T-helper 2 cell treated with Interferon-gamma antibody and Interleukin-4, amounts not matched to agents 5 μg/mL and 100 μg/mL, for 36 hours (primary cell): ENCODE measurements around the gene PRSS33.

Experiments used
- DNase-seq: peaks from one replicate; pipeline ENCODE4 v3.0.0; 2021; ENCODE audit warnings: low spot score
- H3K27ac Mint-ChIP-seq: one replicate; pipeline ENCODE4 v1.8.0; 2021; ENCODE audit warnings: mild to moderate bottlenecking, mixed read lengths
- H3K27me3 Mint-ChIP-seq: one replicate; pipeline ENCODE4 v1.8.0; 2021; ENCODE audit warnings: low read depth, mixed read lengths
- H3K36me3 Mint-ChIP-seq: one replicate; pipeline ENCODE4 v1.8.0; 2021; ENCODE audit warnings: low read depth, mixed read lengths
- H3K4me1 Mint-ChIP-seq: one replicate; pipeline ENCODE4 v1.8.0; 2021; ENCODE audit warnings: low read depth, mixed read lengths
- H3K4me3 Mint-ChIP-seq: one replicate; pipeline ENCODE4 v1.8.0; 2022; ENCODE audit warnings: mild to moderate bottlenecking, moderate library complexity, mixed read lengths
- H3K9me3 Mint-ChIP-seq: one replicate; pipeline ENCODE4 v1.8.0; 2021; ENCODE audit warnings: mixed read lengths

Gene PRSS33

GRCh38 chr16:2798723-2799204, 11.4 kb upstream of the PRSS33 start:
- H3K9me3 Mint-ChIP-seq: peaks cover 2% of the 10 kb centered on the region
- no peaks in the 10 kb centered on the region for H3K4me1 Mint-ChIP-seq
- peaks cover 5% of the 10 kb centered on the region for H3K27me3 Mint-ChIP-seq
- no peak overlapping the region for H3K4me3 Mint-ChIP-seq
- H3K27ac Mint-ChIP-seq: no peak overlapping the region
- no peak for DNase-seq
- no peaks in the 10 kb centered on the region for H3K36me3 Mint-ChIP-seq

- Mint-ChIP-seq H3K36me3 (no peaks in the 10 kb centered on the region), H3K4me3 (no peak overlapping the region)
Measured at GRCh38 chr16:2795395-2796143, 8.2 kb upstream of the PRSS33 start.

GRCh38 chr16:2792940-2793339, 5.6 kb upstream of the PRSS33 start:
- H3K27ac Mint-ChIP-seq: no peak overlapping the region
- H3K9me3 Mint-ChIP-seq: no peaks in the 10 kb centered on the region
- H3K4me1 Mint-ChIP-seq: no peaks in the 10 kb centered on the region
- H3K27me3 Mint-ChIP-seq: peaks cover 17% of the 10 kb centered on the region
- H3K4me3 Mint-ChIP-seq: no peak overlapping the region
- DNase-seq: no peak
- H3K36me3 Mint-ChIP-seq: no peaks in the 10 kb centered on the region

More at GRCh38 chr16:2795395-2796143, 8.2 kb upstream of the PRSS33 start:
- no peaks in the 10 kb centered on the region for H3K9me3 Mint-ChIP-seq
- no peak overlapping the region for H3K27ac Mint-ChIP-seq
- DNase-seq: no peak
- H3K4me1 Mint-ChIP-seq: no peaks in the 10 kb centered on the region
- H3K27me3 Mint-ChIP-seq: peaks cover 11% of the 10 kb centered on the region

- Mint-ChIP-seq H3K9me3 (no peaks in the 10 kb centered on the region), H3K36me3 (no peaks in the 10 kb centered on the region), H3K4me1 (no peaks in the 10 kb centered on the region), H3K27me3 (peaks cover 27% of the 10 kb centered on the region), H3K4me3 (no peak overlapping the region), H3K27ac (no peak overlapping the region)
- no peak for DNase-seq
Measured at GRCh38 chr16:2791174-2791573, 3.8 kb upstream of the PRSS33 start.

GRCh38 chr16:2790631-2791030, 3.3 kb upstream of the PRSS33 start:
- no peaks in the 10 kb centered on the region for H3K36me3 Mint-ChIP-seq
- H3K27ac Mint-ChIP-seq: no peak overlapping the region
- H3K9me3 Mint-ChIP-seq: no peaks in the 10 kb centered on the region
- peaks cover 29% of the 10 kb centered on the region for H3K27me3 Mint-ChIP-seq
- DNase-seq: no peak
- H3K4me3 Mint-ChIP-seq: no peak overlapping the region
- no peaks in the 10 kb centered on the region for H3K4me1 Mint-ChIP-seq

- H3K27ac Mint-ChIP-seq: no peak overlapping the region
- H3K4me1 Mint-ChIP-seq: peaks cover 3% of the 10 kb centered on the region
- H3K4me3 Mint-ChIP-seq: no peak overlapping the region
- no peaks in the 10 kb centered on the region for H3K9me3 Mint-ChIP-seq
- no peak for DNase-seq
- no peaks in the 10 kb centered on the region for H3K36me3 Mint-ChIP-seq
- H3K27me3 Mint-ChIP-seq: peaks cover 23% of the 10 kb centered on the region
Measured at GRCh38 chr16:2787961-2788360, 601 bp upstream of the PRSS33 start.

GRCh38 chr16:2786826-2787151, 571 bp downstream of the PRSS33 start:
- no peak overlapping the region for H3K4me3 Mint-ChIP-seq

GRCh38 chr16:2786061-2786825, 1.1 kb downstream of the PRSS33 start:
- Mint-ChIP-seq H3K4me3 (no peak overlapping the region), H3K27ac (no peak overlapping the region)

More at GRCh38 chr16:2786826-2787151, 571 bp downstream of the PRSS33 start:
- no peaks in the 10 kb centered on the region for H3K36me3 Mint-ChIP-seq
- H3K27ac Mint-ChIP-seq: no peak overlapping the region
- H3K4me1 Mint-ChIP-seq: peaks cover 3% of the 10 kb centered on the region
- DNase-seq: no peak
- no peaks in the 10 kb centered on the region for H3K9me3 Mint-ChIP-seq
- peaks cover 23% of the 10 kb centered on the region for H3K27me3 Mint-ChIP-seq

GRCh38 chr16:2785101-2785991, 2.0 kb downstream of the PRSS33 start:
- Mint-ChIP-seq H3K27me3 (peaks cover 23% of the 10 kb centered on the region), H3K4me3 (peak overlapping the region; percentile 79), H3K4me1 (peaks cover 3% of the 10 kb centered on the region), H3K36me3 (no peaks in the 10 kb centered on the region), H3K27ac (no peak overlapping the region), H3K9me3 (no peaks in the 10 kb centered on the region)
- DNase-seq: no peak

More at GRCh38 chr16:2786061-2786825, 1.1 kb downstream of the PRSS33 start:
- peaks cover 3% of the 10 kb centered on the region for H3K4me1 Mint-ChIP-seq
- no peaks in the 10 kb centered on the region for H3K9me3 Mint-ChIP-seq
- no peaks in the 10 kb centered on the region for H3K36me3 Mint-ChIP-seq
- DNase-seq: no peak
- peaks cover 23% of the 10 kb centered on the region for H3K27me3 Mint-ChIP-seq

- H3K27ac Mint-ChIP-seq: no peak overlapping the region
- no peak for DNase-seq
- H3K36me3 Mint-ChIP-seq: no peaks in the 10 kb centered on the region
- H3K27me3 Mint-ChIP-seq: peaks cover 22% of the 10 kb centered on the region
- H3K4me1 Mint-ChIP-seq: peaks cover 3% of the 10 kb centered on the region
- no peaks in the 10 kb centered on the region for H3K9me3 Mint-ChIP-seq
- peak overlapping the region; percentile 79 for H3K4me3 Mint-ChIP-seq
Measured at GRCh38 chr16:2784358-2785100, 2.8 kb downstream of the PRSS33 start.

- peaks cover 20% of the 10 kb centered on the region for H3K27me3 Mint-ChIP-seq
- no peaks in the 10 kb centered on the region for H3K36me3 Mint-ChIP-seq
- no peak overlapping the region for H3K4me3 Mint-ChIP-seq
- H3K9me3 Mint-ChIP-seq: no peaks in the 10 kb centered on the region
- no peak overlapping the region for H3K27ac Mint-ChIP-seq
- peaks cover 3% of the 10 kb centered on the region for H3K4me1 Mint-ChIP-seq
- DNase-seq: no peak
Measured at GRCh38 chr16:2783581-2784357, 3.6 kb downstream of the PRSS33 start.

- no peak overlapping the region for H3K27ac Mint-ChIP-seq
- no peak for DNase-seq
- H3K9me3 Mint-ChIP-seq: no peaks in the 10 kb centered on the region
- H3K36me3 Mint-ChIP-seq: peaks cover 3% of the 10 kb centered on the region
- H3K4me1 Mint-ChIP-seq: peaks cover 11% of the 10 kb centered on the region
- peaks cover 15% of the 10 kb centered on the region for H3K27me3 Mint-ChIP-seq
- H3K4me3 Mint-ChIP-seq: no peak overlapping the region
Measured at GRCh38 chr16:2782583-2783351, 4.6 kb downstream of the PRSS33 start.
